ENCODE results near the gene DYRK2. TPM values are rescaled to one million over a fixed set of nuclear protein-coding genes. Genes with fewer than 3 reads are reported as not detected.

The DYRK2 gene
- total RNA-seq, 3 donors from 2014 or later (not counting 1 experiment from before 2014, with no cell fraction given), result 88.1 to 108 (median 108) TPM

DNA sequence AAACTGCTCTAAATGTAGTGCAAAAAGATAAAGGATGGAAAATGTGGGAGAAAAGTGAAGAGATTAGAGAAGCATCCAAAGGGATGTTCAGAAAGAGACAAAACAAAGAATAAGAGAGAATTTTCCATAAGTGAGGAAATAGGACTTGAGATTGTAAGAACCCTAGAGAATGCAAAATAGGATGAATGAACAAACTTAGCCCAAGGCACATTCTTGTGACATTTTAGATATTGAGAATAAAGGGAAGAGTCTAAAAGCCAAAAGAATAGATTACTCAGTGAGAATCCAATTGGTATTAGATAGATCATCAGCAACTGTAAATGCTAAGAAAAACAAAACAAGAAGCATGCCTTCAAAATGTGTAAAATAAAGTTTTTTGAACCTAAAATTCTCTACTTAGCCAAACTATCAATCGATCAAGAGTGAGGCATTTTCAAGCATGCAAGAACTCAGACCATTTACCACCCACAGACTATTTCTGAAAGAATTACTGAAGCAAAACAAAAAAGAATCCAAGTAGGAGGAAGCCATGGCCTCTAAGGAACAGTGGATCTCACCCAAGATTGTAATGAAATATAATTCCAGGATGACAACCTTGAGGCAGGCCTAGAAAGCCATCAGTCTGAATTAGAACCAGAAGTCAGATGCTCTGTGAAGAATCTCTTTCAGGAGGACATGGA is 33.5 kb downstream of the DYRK2 start:
- H3K9me3 Mint-ChIP-seq, result no peaks in the 10 kb centered on the region
- no peak overlapping the region for H3K27ac Mint-ChIP-seq
- H3K4me3 Mint-ChIP-seq, result no peak overlapping the region

DNA sequence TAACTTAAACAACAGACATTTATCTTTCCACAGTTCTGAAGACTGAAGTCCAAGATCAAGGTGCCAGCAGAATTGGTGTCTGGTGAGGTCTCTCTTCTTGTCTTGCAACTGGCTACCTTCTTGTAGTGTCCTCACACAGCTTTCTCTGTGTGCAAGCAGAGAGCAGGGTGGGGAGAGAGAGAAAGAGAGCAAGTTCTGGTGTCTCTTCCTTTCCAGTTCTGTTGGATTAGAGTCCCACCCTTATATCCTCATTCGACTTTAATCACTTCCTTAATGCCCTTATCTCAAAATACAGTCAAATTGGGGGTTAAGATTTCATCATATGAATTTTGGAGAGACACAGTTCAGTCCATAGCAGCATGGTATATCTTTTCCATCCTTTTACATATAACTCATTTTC is 40.8 kb downstream of the DYRK2 start:
- no CpG with 5 or more reads among the region's 1 CpG for WGBS (ENCODE audit: insufficient coverage)
- Histone ChIP-seq H3K27ac (ENCODE audit: low read length) (no peak overlapping the region), H3K27me3 (ENCODE audit: control insufficient read depth, insufficient read depth, low read length) (no peaks in the 10 kb centered on the region), H3K4me1 (ENCODE audit: control insufficient read depth, insufficient read depth, low read length) (no peaks in the 10 kb centered on the region), H3K9me3 (ENCODE audit: control insufficient read depth, insufficient read depth, low read length) (no peaks in the 10 kb centered on the region), H3K4me3 (ENCODE audit: low read length) (no peak overlapping the region), H3K36me3 (ENCODE audit: control insufficient read depth, insufficient read depth, low read length) (no peaks in the 10 kb centered on the region)
- TF ChIP-seq, protein P1, sequence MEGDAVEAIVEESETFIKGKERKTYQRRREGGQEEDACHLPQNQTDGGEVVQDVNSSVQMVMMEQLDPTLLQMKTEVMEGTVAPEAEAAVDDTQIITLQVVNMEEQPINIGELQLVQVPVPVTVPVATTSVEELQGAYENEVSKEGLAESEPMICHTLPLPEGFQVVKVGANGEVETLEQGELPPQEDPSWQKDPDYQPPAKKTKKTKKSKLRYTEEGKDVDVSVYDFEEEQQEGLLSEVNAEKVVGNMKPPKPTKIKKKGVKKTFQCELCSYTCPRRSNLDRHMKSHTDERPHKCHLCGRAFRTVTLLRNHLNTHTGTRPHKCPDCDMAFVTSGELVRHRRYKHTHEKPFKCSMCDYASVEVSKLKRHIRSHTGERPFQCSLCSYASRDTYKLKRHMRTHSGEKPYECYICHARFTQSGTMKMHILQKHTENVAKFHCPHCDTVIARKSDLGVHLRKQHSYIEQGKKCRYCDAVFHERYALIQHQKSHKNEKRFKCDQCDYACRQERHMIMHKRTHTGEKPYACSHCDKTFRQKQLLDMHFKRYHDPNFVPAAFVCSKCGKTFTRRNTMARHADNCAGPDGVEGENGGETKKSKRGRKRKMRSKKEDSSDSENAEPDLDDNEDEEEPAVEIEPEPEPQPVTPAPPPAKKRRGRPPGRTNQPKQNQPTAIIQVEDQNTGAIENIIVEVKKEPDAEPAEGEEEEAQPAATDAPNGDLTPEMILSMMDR (IDR thresholded peaks at IDR 0.05), result no peak
- ATAC-seq, result no peak
- Mint-ChIP-seq H3K4me1 (peaks cover 0 to 5% of the 10 kb centered on the region in 2 donors), H3K9me3 (peaks cover 3 to 4% of the 10 kb centered on the region in 2 donors), H3K27ac (no peak overlapping the region), H3K36me3 (peaks cover 5% of the 10 kb centered on the region), H3K4me3 (no peak overlapping the region), H3K27me3 (ENCODE audit: low read depth in 2 of 2) (no peaks in the 10 kb centered on the region)
- no peak for DNase-seq
- intact Hi-C loops (cut with micrococcal nuclease), result no loop called here

More for the DNA sequence above, 33.5 kb downstream of the DYRK2 start:
- peaks cover 4% of the 10 kb centered on the region for H3K36me3 ChIP-seq (ENCODE audit: control insufficient read depth, insufficient read depth, low read length)
- WGBS (ENCODE audit: insufficient coverage), result 100% methylated on average over 1 of the region's 1 CpG
- no peaks in the 10 kb centered on the region for H3K9me3 ChIP-seq (ENCODE audit: control insufficient read depth, insufficient read depth, low read length)
- H3K4me1 Mint-ChIP-seq, result peaks cover 10 to 12% of the 10 kb centered on the region in 2 donors
- no peak overlapping the region for H3K27ac ChIP-seq (ENCODE audit: low read length)
- no peaks in the 10 kb centered on the region for H3K4me1 ChIP-seq (ENCODE audit: control insufficient read depth, insufficient read depth, low read length)
- H3K4me3 ChIP-seq (ENCODE audit: low read length), result no peak overlapping the region
- DNase-seq (no peak), ATAC-seq (no peak)
- no peaks in the 10 kb centered on the region for H3K27me3 Mint-ChIP-seq (ENCODE audit: low read depth in 2 of 2)
- H3K27me3 ChIP-seq (ENCODE audit: control insufficient read depth, insufficient read depth, low read length), result no peaks in the 10 kb centered on the region
- H3K36me3 Mint-ChIP-seq, result peaks cover 10% of the 10 kb centered on the region
- intact Hi-C loops (cut with micrococcal nuclease), result no loop called here
- TF ChIP-seq, protein P1 (IDR thresholded peaks at IDR 0.05), result no peak

DNA sequence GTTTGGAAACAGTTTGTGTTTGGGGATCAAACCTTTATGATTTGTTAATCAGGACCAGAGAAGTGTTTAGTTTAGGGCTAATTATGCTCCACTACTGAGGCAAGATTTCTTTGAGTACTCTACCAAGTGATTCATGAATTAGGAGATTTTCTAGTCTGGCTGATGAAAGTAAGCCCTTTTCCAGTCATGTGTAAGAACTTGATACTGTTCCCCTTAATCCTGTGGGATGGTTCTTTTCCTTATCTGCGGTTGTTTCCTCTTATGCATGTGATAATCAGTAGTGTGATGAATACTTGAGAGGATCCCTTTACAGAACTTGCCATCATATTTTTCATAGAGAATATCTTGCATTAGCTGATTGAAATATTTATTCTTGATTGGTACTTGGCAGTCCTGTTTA is 42.1 kb downstream of the DYRK2 start:
- no peaks in the 10 kb centered on the region for H3K4me1 ChIP-seq (ENCODE audit: control insufficient read depth, insufficient read depth, low read length)
- no peak for ATAC-seq
- H3K27me3 ChIP-seq (ENCODE audit: control insufficient read depth, insufficient read depth, low read length), result no peaks in the 10 kb centered on the region
- Mint-ChIP-seq H3K4me1 (peaks cover 5 to 6% of the 10 kb centered on the region in 2 donors), H3K36me3 (no peaks in the 10 kb centered on the region), H3K9me3 (peaks cover 3 to 4% of the 10 kb centered on the region in 2 donors), H3K27me3 (ENCODE audit: low read depth in 2 of 2) (no peaks in the 10 kb centered on the region), H3K4me3 (no peak overlapping the region), H3K27ac (no peak overlapping the region)
- H3K27ac ChIP-seq (ENCODE audit: low read length), result no peak overlapping the region
- no peak overlapping the region for H3K4me3 ChIP-seq (ENCODE audit: low read length)
- no peaks in the 10 kb centered on the region for H3K9me3 ChIP-seq (ENCODE audit: control insufficient read depth, insufficient read depth, low read length)
- TF ChIP-seq, protein P1 (IDR thresholded peaks at IDR 0.05), result no peak
- DNase-seq, result no peak
- WGBS (ENCODE audit: insufficient coverage), result no CpG with 5 or more reads among the region's 1 CpG
- intact Hi-C loops (cut with micrococcal nuclease), result loop anchor here (10.0 kb wide), 1 partner anchor 116 kb away; no protein-coding TSS in a partner anchor
- no peaks in the 10 kb centered on the region for H3K36me3 ChIP-seq (ENCODE audit: control insufficient read depth, insufficient read depth, low read length)
